HG03469 (cell line): ENCODE data around the gene NRP2.

Experiments used
- ATAC-seq: cut with Tn5 transposase; IDR thresholded peaks from one replicate; pipeline ENCODE4 v1.9.1; 2021; ENCODE audit warnings: mild to moderate bottlenecking, moderate library complexity, moderate number of reproducible peaks; ENCODE audit not compliant: unreplicated experiment

Gene NRP2

GRCh38 chr2:205704127-205704741 lies 21.9 kb downstream of the NRP2 start:
- no peak for ATAC-seq

- ATAC-seq = no peak
Observed at GRCh38 chr2:205705511-205706349, 23.4 kb downstream of the NRP2 start.

GRCh38 chr2:205706769-205707381 lies 24.6 kb downstream of the NRP2 start:
- ATAC-seq = peak; percentile 88

- ATAC-seq = no peak
Observed at GRCh38 chr2:205708231-205708631, 25.9 kb downstream of the NRP2 start.

GRCh38 chr2:205709319-205709718 lies 27.0 kb downstream of the NRP2 start:
- ATAC-seq = no peak

- ATAC-seq = no peak
Observed at GRCh38 chr2:205712508-205712907, 30.2 kb downstream of the NRP2 start.

- no peak for ATAC-seq
Observed at GRCh38 chr2:205713086-205713485, 30.8 kb downstream of the NRP2 start.

GRCh38 chr2:205714058-205714776 lies 31.9 kb downstream of the NRP2 start:
- ATAC-seq = no peak

GRCh38 chr2:205714789-205715720 lies 32.8 kb downstream of the NRP2 start:
- ATAC-seq = no peak

- no peak for ATAC-seq
Observed at GRCh38 chr2:205715831-205716525, 33.7 kb downstream of the NRP2 start.

GRCh38 chr2:205717175-205717846 lies 35.0 kb downstream of the NRP2 start:
- ATAC-seq = no peak

- ATAC-seq = no peak
Observed at GRCh38 chr2:205717999-205718398, 35.7 kb downstream of the NRP2 start.

GRCh38 chr2:205719847-205720246 lies 37.5 kb downstream of the NRP2 start:
- no peak for ATAC-seq

GRCh38 chr2:205720451-205720902 lies 38.2 kb downstream of the NRP2 start:
- no peak for ATAC-seq

GRCh38 chr2:205721057-205721449 lies 38.8 kb downstream of the NRP2 start:
- ATAC-seq = no peak

GRCh38 chr2:205722283-205722918 lies 40.1 kb downstream of the NRP2 start:
- no peak for ATAC-seq

GRCh38 chr2:205723179-205723578 lies 40.9 kb downstream of the NRP2 start:
- no peak for ATAC-seq

GRCh38 chr2:205725059-205725458 lies 42.8 kb downstream of the NRP2 start:
- ATAC-seq = no peak

GRCh38 chr2:205726506-205726905 lies 44.2 kb downstream of the NRP2 start:
- ATAC-seq = no peak
